ENCODE data around the gene SPTBN2.

Gene SPTBN2

DNA sequence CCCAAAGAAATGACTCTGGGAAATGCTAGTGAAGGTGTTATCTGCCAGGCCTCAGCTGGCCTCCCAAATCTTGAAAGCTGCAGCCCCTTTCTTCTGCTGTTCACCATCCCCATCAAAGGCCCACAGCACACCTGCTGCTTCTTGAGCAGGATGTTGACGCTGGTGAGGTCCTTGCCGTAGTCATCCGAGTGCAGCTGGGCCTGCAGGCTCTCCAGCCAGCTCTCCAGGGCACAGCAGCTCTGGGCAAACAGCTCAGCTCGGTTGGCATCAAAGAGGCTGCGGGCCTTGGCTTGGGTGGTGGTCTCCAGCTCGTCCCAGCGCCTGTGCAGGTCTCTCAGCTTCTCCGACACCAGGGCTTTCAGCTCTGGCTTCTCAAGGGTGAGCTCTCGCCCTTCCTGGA, 32.9 kb downstream of the SPTBN2 start:
- Mint-ChIP-seq H3K4me1 (no peaks in the 10 kb centered on the region), H3K27ac (no peak overlapping the region), H3K27me3 (no peaks in the 10 kb centered on the region), H3K9me3 (no peaks in the 10 kb centered on the region), H3K36me3 (no peaks in the 10 kb centered on the region), H3K4me3 (no peak overlapping the region)

DNA sequence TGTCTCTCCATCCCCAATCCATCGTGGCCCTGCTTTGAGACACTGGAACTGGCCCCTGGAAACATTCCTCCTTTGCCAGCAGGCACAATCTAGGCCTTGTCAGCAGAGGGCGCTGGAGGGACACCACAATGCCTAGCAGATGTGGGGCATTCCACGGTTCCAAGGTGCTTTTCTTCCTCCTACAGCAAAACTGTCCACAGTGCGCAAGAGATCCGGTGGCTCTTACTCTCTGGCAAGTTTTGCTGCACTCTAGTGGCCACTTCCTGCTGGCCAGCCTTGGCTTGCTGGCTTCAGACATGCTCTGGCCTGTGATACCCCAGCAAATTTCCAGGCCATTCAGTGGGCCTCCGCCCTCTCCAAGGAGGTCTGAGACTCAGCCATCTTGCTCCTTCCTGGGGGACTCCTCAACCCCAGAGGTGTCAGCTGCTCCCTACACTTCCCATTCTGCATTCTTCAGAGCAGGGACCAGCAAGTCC, 34.2 kb downstream of the SPTBN2 start:
- no peaks in the 10 kb centered on the region for H3K36me3 Mint-ChIP-seq
- H3K27me3 Mint-ChIP-seq = no peaks in the 10 kb centered on the region
- no peak overlapping the region for H3K27ac Mint-ChIP-seq
- no peaks in the 10 kb centered on the region for H3K9me3 Mint-ChIP-seq
- no peak overlapping the region for H3K4me3 Mint-ChIP-seq
- H3K4me1 Mint-ChIP-seq = no peaks in the 10 kb centered on the region

GRCh38 chr11:66694056-66694410, 35.0 kb downstream of the SPTBN2 start:
- no peaks in the 10 kb centered on the region for H3K27me3 Mint-ChIP-seq
- no peaks in the 10 kb centered on the region for H3K9me3 Mint-ChIP-seq
- no peak overlapping the region for H3K4me3 Mint-ChIP-seq
- no peaks in the 10 kb centered on the region for H3K36me3 Mint-ChIP-seq
- no peak overlapping the region for H3K27ac Mint-ChIP-seq
- no peaks in the 10 kb centered on the region for H3K4me1 Mint-ChIP-seq

DNA sequence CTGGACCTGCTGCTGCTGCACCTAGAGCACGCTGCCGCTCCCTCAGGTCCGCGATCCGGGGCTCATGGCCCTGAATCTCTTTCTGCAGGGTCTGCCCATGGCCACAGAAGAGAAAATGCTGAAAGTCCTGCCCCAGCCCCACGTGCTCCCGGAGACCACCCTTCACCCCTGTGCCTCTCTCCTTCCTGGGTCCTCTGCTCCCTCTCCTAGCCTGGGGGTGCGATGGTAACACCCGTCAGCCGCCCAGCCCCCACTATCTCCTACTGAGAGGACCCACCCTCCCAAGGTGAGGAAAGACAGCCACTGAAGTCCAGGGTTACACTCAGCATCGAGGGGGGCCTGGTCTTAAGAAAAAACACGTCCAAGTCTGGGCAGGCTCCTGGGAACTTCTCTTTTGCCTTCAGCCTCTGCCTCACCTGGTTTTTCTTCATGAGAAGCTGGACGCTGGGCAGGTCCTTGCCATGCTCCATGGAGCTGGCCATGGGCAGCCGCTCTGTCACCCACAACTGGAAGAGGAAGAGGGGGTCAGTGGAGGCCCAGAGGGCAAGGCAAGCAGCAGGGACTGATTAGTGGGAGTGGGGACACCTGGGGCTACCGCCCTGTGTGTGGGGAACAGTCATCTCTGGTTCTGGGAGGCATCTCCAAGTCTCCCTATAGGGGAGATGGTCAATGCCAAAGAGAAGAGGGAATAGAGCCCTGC, 35.5 kb downstream of the SPTBN2 start:
- Mint-ChIP-seq H3K4me3 (no peak overlapping the region), H3K27ac (no peak overlapping the region), H3K9me3 (no peaks in the 10 kb centered on the region), H3K27me3 (no peaks in the 10 kb centered on the region), H3K36me3 (no peaks in the 10 kb centered on the region), H3K4me1 (no peaks in the 10 kb centered on the region)

- Mint-ChIP-seq H3K4me3 (no peak overlapping the region), H3K27me3 (no peaks in the 10 kb centered on the region), H3K36me3 (no peaks in the 10 kb centered on the region), H3K27ac (no peak overlapping the region), H3K9me3 (no peaks in the 10 kb centered on the region), H3K4me1 (no peaks in the 10 kb centered on the region)
These were observed 36.1 kb downstream of the SPTBN2 start for GRCh38 chr11:66692871-66693331.

GRCh38 chr11:66692446-66692845, 36.6 kb downstream of the SPTBN2 start:
- Mint-ChIP-seq H3K4me1 (no peaks in the 10 kb centered on the region), H3K27me3 (no peaks in the 10 kb centered on the region), H3K4me3 (no peak overlapping the region), H3K36me3 (no peaks in the 10 kb centered on the region), H3K27ac (no peak overlapping the region), H3K9me3 (no peaks in the 10 kb centered on the region)

DNA sequence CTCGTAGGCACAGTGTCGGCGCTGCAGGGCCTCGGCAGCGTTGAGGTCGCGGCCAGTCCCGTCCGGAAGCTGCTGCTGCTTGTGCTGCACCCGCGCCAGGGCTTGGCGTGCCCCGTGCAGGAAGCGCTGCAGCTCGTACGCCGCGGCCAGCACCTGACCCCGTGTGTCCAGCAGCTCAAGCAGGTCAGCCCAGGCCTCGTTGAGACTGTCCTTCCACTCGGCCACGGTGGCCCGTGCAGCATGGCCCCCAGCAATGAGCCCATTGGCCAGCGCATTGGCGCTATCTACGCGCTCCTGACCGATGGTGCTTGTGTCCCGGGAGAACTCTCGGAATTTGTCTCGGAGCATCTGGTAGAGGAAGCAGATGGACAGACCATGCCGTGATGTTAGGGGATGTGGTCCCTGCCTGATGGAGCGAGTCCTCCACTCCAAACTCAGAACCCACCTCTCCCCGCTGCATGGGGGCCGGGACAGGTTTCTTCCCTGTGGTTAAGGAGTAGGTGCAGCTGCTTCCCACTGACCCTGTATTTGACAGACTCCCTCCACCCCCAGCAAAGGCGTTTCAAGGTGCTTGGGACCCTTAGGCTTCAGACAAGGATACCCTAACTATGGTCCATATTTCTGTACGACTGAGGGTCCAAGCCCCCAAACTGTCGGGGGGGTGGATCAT, 37.6 kb downstream of the SPTBN2 start:
- Mint-ChIP-seq H3K36me3 (no peaks in the 10 kb centered on the region), H3K27ac (no peak overlapping the region), H3K9me3 (no peaks in the 10 kb centered on the region), H3K4me3 (no peak overlapping the region), H3K4me1 (no peaks in the 10 kb centered on the region), H3K27me3 (no peaks in the 10 kb centered on the region)

- Mint-ChIP-seq H3K4me3 (no peak overlapping the region), H3K36me3 (no peaks in the 10 kb centered on the region), H3K9me3 (no peaks in the 10 kb centered on the region), H3K27ac (no peak overlapping the region), H3K27me3 (no peaks in the 10 kb centered on the region), H3K4me1 (no peaks in the 10 kb centered on the region)
These were observed 39.1 kb downstream of the SPTBN2 start for GRCh38 chr11:66689661-66690590.

- no peaks in the 10 kb centered on the region for H3K9me3 Mint-ChIP-seq
- no peaks in the 10 kb centered on the region for H3K4me1 Mint-ChIP-seq
- no peak overlapping the region for H3K4me3 Mint-ChIP-seq
- no peaks in the 10 kb centered on the region for H3K36me3 Mint-ChIP-seq
- H3K27ac Mint-ChIP-seq = no peak overlapping the region
- H3K27me3 Mint-ChIP-seq = no peaks in the 10 kb centered on the region
These were observed 40.2 kb downstream of the SPTBN2 start for GRCh38 chr11:66688561-66689534.

GRCh38 chr11:66687831-66688281, 41.2 kb downstream of the SPTBN2 start:
- Mint-ChIP-seq H3K4me3 (no peak overlapping the region), H3K27me3 (no peaks in the 10 kb centered on the region), H3K27ac (no peak overlapping the region), H3K9me3 (no peaks in the 10 kb centered on the region), H3K36me3 (no peaks in the 10 kb centered on the region), H3K4me1 (no peaks in the 10 kb centered on the region)

DNA sequence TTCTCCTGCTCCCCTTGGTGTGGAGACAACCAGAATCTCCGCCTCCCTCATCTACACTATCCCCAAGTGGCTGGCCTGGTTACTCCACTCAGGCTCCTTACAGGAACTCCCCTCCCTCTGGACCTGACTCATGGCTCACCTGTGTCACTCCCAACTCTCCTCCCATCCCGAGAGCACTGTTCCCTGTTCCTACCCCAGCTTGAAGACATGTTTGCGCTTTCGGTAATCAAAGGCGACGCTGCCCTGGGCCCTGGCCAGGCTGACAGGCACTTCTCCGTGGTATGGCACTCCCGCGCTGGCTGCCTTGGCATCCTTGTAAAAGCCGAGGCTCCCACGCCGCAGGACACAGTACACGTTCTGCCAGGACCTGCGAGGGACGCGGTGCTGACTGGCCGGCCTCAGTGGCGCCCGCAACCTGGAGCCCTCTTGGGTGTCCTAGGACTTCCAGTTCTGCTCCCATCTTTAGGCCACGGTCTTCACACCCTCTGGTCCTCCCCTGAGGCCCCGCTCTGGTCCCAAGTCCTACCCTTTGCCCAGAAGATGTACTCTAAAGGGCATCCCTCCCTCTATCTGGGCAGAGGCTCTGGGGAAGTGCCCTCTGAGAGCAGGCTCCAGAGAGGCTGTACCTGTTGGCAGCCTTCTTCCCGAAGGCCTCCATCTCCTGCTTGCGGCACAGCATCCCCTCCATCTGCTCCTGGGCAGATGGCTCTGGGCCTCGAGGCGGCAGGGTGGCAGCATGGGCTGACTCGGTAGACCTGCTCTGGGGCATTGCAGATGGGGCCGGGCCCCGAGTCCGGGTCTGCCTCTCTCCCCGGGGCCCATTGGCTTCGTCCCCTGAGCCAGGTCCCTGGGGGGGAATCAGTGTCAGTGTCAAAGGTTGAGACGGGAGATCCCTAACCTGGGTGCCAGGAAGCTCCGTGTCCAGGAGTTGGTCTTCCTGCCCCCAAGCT, 41.9 kb downstream of the SPTBN2 start:
- Mint-ChIP-seq H3K9me3 (no peaks in the 10 kb centered on the region), H3K36me3 (no peaks in the 10 kb centered on the region), H3K4me3 (no peak overlapping the region), H3K27me3 (no peaks in the 10 kb centered on the region), H3K27ac (no peak overlapping the region), H3K4me1 (no peaks in the 10 kb centered on the region)

DNA sequence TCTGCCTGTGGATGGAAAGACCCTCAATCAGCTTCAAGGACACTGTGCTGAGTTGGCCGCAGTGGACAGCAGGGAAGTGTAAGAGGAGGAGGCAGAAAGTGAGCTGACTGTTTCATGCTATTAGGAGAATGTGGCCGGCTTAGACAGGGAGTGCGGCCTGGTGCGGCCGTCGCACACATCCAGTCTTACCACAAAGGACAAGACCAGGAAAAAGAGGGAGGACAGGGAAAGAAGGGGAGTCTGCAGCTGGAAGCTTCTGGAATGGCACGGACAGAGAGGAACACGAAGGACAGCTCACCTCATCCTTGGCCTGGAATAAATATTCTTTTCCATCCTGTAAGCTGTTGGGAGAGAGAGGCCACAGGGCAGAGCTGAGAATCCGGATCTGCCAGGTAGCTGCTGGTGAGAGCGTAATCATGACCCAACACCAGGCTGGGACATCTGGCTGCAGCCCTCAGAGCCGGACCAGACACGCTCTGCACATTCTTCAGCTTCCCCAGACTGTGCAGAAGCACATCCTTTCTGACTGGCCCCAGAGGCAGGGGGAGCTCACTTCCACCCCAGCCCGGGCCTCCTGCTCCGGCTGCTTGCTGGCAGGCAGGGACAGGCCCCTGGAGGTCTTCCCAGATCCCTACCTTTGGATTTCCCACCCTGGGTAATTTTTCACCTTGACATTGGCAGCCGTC, 42.8 kb downstream of the SPTBN2 start:
- H3K27ac Mint-ChIP-seq = no peak overlapping the region
- H3K36me3 Mint-ChIP-seq = no peaks in the 10 kb centered on the region
- H3K4me1 Mint-ChIP-seq = no peaks in the 10 kb centered on the region
- no peak overlapping the region for H3K4me3 Mint-ChIP-seq
- H3K27me3 Mint-ChIP-seq = no peaks in the 10 kb centered on the region
- H3K9me3 Mint-ChIP-seq = no peaks in the 10 kb centered on the region

GRCh38 chr11:66685276-66686099, 43.5 kb downstream of the SPTBN2 start:
- H3K27ac Mint-ChIP-seq = no peak overlapping the region
- H3K27me3 Mint-ChIP-seq = no peaks in the 10 kb centered on the region
- H3K36me3 Mint-ChIP-seq = no peaks in the 10 kb centered on the region
- H3K9me3 Mint-ChIP-seq = no peaks in the 10 kb centered on the region
- no peak overlapping the region for H3K4me3 Mint-ChIP-seq
- H3K4me1 Mint-ChIP-seq = no peaks in the 10 kb centered on the region
